Lung (tissue), 12 donors: ENCODE data around the gene TSPAN14. TPM values are rescaled to one million over a fixed set of nuclear protein-coding genes. Genes with fewer than 3 reads are reported as not detected.
"Not testable (repeated sequence)": the region's sequence is repeated elsewhere in the genome, so short reads cannot be mapped to it uniquely, and the experiment has no call there.

Experiments used
- ATAC-seq: fragments of 200-7000 bp; cut with Tn5 transposase; one replicate; pipeline ENCODE4 v1.9.1; 2020; ENCODE audit warnings: moderate number of reproducible peaks; ENCODE audit not compliant: insufficient read depth, low FRiP score
- DNase-seq, 3 donors: peaks; one replicate each; pipeline ENCODE4 v3.0.0-alpha.2; 2013 to 2017
- H3K27ac ChIP-seq, 2 donors: one replicate each; pipeline ENCODE4 v1.5.1; 2013; ENCODE audit warnings: mild to moderate bottlenecking in 2 of 2, moderate library complexity in 2 of 2, control low read depth in 1 of 2, inconsistent platforms in 1 of 2, low read depth in 1 of 2, low read length in 1 of 2
- H3K27me3 ChIP-seq, 3 donors: one replicate each; pipeline ENCODE4 v1.5.1; 2013; ENCODE audit warnings: low read length in 2 of 3; ENCODE audit not compliant: control insufficient read depth in 3 of 3, insufficient read depth in 3 of 3
- H3K36me3 ChIP-seq, 4 donors: one replicate each; pipeline ENCODE4 v1.5.1; 2013; ENCODE audit warnings: low read length in 4 of 4, mild to moderate bottlenecking in 1 of 4, moderate library complexity in 1 of 4; ENCODE audit not compliant: control insufficient read depth in 4 of 4, insufficient read depth in 4 of 4
- H3K4me1 ChIP-seq, 5 donors: one replicate each; pipeline ENCODE4 v1.5.1; 2013; ENCODE audit warnings: low read length in 5 of 5, mild to moderate bottlenecking in 2 of 5, moderate library complexity in 1 of 5; ENCODE audit not compliant: control insufficient read depth in 5 of 5, insufficient read depth in 5 of 5
- H3K4me3 ChIP-seq: one replicate; pipeline ENCODE4 v1.5.1; 2013; ENCODE audit warnings: mild to moderate bottlenecking, control low read depth, moderate library complexity
- H3K9ac ChIP-seq, 2 donors: one replicate each; pipeline ENCODE4 v1.5.1; 2013; ENCODE audit warnings: low read length in 2 of 2, control low read depth in 1 of 2; ENCODE audit not compliant: insufficient read depth in 1 of 2
- H3K9me3 ChIP-seq, 4 donors: one replicate each; pipeline ENCODE4 v1.5.1; 2013; ENCODE audit warnings: low read length in 3 of 4, mild to moderate bottlenecking in 1 of 4, moderate library complexity in 1 of 4; ENCODE audit not compliant: control insufficient read depth in 4 of 4, insufficient read depth in 3 of 4
- WGBS, 2 donors: extraction: QIAGEN DNeasy Blood & Tissue Kit; methylation state at CpG; one replicate each; pipeline ENCODE4 v1.1.7; 2013; 5-methylcytosine and 5-hydroxymethylcytosine counted together
- polyA plus RNA-seq, 2 donors: library from polyadenylated mRNA; stranded (reverse); fragments of 200-250 nt; gene quantifications; one replicate each; pipeline ENCODE4 v1.2.1, GENCODE V29; 2013
- total RNA-seq, 2 donors: library from RNA; depleted of rRNA in 1 of 2; stranded (reverse); fragments of >200 nt in 1 of 2; gene quantifications; one replicate each; pipeline ENCODE4 v1.2.1, GENCODE V29; 2014 to 2021
- TF ChIP-seq, protein P1 (sequence below): IDR thresholded peaks from 2 replicates; pipeline ENCODE4 v1.5.1; 2012; ENCODE audit warnings: mild to moderate bottlenecking; ENCODE audit errors: control extremely low read depth, extremely low read depth
- donor health status: control.
- donor health status: control.
- donor health status: Bipolar disorder and iron deficiency.
- donor health status: healthy.
- donor health status: DM: yes; HTN: yes; CAD: no.

Gene TSPAN14
- total and polyA plus RNA-seq, 4 donors, result 40.9 to 187 (median 116) TPM

DNA sequence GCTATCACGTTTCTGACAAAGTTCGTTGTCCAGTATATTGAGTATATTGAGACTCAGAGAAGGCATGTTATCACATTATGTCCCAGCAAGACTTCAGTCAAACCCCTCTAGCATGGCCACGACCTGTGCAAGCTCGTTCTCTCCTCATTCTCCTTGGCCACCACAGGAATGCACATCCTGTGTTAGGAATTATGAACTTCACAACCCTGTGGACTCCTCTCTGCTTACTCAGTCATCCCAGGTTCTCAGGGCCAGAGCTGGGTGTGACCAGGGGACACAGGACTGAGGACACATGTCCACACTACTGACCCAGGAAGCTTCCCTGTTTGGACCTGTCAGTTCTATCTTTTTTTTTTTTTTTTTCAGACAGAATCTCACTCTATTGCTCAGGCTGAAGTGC lies 87.9 kb downstream of the TSPAN14 start:
- no peak for DNase-seq
- TF ChIP-seq, protein P1, sequence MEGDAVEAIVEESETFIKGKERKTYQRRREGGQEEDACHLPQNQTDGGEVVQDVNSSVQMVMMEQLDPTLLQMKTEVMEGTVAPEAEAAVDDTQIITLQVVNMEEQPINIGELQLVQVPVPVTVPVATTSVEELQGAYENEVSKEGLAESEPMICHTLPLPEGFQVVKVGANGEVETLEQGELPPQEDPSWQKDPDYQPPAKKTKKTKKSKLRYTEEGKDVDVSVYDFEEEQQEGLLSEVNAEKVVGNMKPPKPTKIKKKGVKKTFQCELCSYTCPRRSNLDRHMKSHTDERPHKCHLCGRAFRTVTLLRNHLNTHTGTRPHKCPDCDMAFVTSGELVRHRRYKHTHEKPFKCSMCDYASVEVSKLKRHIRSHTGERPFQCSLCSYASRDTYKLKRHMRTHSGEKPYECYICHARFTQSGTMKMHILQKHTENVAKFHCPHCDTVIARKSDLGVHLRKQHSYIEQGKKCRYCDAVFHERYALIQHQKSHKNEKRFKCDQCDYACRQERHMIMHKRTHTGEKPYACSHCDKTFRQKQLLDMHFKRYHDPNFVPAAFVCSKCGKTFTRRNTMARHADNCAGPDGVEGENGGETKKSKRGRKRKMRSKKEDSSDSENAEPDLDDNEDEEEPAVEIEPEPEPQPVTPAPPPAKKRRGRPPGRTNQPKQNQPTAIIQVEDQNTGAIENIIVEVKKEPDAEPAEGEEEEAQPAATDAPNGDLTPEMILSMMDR, result no peak
- Histone ChIP-seq H3K36me3 (no peaks in the 10 kb centered on the region), H3K9ac (no peak overlapping the region), H3K27ac (no peak overlapping the region), H3K9me3 (no peaks in the 10 kb centered on the region), H3K4me1 (peaks cover 0 to 16% (median 0%) of the 10 kb centered on the region in 5 donors), H3K4me3 (no peak overlapping the region), H3K27me3 (no peaks in the 10 kb centered on the region)
- WGBS, 2 donors, result 70 to 84% methylated on average over 4 of the region's 4 CpGs
- ATAC-seq, result no peak

DNA sequence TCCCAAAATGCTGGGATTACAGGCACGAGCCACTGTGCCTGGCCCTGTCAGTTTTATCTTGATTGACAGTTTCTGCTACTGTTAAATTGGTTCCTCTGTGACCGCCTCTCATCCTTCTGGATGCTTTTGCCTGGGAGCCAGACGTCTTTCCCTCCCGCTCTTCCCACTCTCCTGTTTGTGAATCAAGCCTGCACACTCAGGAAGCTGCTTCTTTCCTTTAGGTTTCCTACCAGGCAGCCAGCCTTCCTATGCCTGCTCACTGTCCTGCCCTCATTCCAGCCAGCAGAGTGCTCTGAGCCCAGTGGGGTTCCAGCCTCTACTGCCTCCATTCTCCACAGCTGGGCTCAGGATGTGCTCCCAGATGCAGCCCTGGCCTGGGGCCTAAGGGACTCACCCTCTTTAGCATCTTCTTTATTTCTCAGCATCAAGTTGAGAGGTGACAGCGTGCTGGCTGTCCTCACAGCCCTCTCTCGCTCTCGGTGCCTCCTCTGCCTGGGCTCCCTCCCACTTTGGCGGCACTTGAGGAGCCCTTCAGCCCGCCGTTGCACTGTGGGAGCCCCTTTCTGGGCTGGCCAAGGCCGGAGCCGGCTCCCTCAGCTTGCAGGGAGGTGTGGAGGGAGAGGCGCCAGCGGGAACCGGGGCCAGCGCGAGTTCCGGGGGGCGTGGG lies 88.7 kb downstream of the TSPAN14 start:
- Histone ChIP-seq H3K36me3 (no peaks in the 10 kb centered on the region), H3K9me3 (no peaks in the 10 kb centered on the region), H3K9ac (no peak overlapping the region), H3K4me1 (peaks cover 0 to 16% (median 0%) of the 10 kb centered on the region in 5 donors), H3K27me3 (no peaks in the 10 kb centered on the region), H3K27ac (no peak overlapping the region), H3K4me3 (no peak overlapping the region)
- DNase-seq, result no peak
- WGBS, 2 donors, result 90 to 91% methylated on average over 16 to 19 of the region's 19 CpGs
- TF ChIP-seq, protein P1, result no peak
- no peak for ATAC-seq

- not testable (repeated sequence) for H3K9ac ChIP-seq, H3K27me3 ChIP-seq, DNase-seq, H3K9me3 ChIP-seq, H3K27ac ChIP-seq, H3K36me3 ChIP-seq, ATAC-seq, H3K4me3 ChIP-seq
- peaks cover 0 to 16% (median 0%) of the 10 kb centered on the region in 5 donors for H3K4me1 ChIP-seq
- WGBS, 2 donors, result 95 to 97% methylated on average over 21 to 25 of the region's 25 CpGs
Observed at GRCh38 chr10:80543319-80543672, 89.2 kb downstream of the TSPAN14 start.

GRCh38 chr10:80544316-80544953 lies 90.3 kb downstream of the TSPAN14 start:
- Histone ChIP-seq H3K9me3 (no peaks in the 10 kb centered on the region), H3K4me3 (no peak overlapping the region), H3K36me3 (no peaks in the 10 kb centered on the region), H3K9ac (no peak overlapping the region), H3K27me3 (no peaks in the 10 kb centered on the region), H3K27ac (no peak overlapping the region), H3K4me1 (peaks cover 0 to 16% (median 0%) of the 10 kb centered on the region in 5 donors)
- 87 to 96% methylated on average over 12 of the region's 12 CpGs for WGBS, 2 donors
- DNase-seq (no peak), ATAC-seq (no peak)
- TF ChIP-seq, protein P1, result no peak
